ENCODE data around the gene DDX52. TPM values are rescaled to one million over a fixed set of nuclear protein-coding genes. Genes with fewer than 3 reads are reported as not detected.

DDX52 gene
- total RNA-seq, 1 donor from 2014 or later: 20.3 TPM

DNA sequence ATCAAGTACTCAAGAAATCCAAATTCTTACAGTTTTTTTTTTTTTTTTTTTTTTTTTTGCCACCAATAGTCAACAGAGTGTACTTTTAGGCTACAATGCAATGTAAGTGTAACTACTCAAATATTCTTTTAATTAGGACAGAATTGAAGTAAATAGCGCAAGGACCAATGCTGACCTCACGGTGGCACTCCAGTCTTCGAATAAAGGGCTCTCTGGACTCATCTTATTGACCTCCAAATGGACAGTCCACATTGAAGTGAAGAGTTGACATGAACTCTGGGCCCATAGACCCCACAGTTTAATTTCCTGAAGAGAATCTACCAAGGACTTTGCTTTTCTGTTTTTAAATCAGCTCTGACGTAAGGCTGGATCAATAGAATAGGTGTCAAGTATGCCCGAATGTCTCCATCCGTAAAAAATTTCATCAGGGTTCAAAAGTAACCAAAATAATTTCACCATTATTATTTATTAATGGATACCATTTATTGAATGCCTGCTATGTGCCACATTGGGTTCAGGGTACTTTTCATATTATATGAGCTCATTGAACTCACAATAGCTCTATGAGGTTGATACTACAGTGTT, 7.3 kb upstream of the DDX52 start:
- DNase-seq (no peak), ATAC-seq (peak in 1 of 2 donors; percentile 42)
- no peak overlapping the region for H3K4me3 ChIP-seq
- TF ChIP-seq, protein P1, sequence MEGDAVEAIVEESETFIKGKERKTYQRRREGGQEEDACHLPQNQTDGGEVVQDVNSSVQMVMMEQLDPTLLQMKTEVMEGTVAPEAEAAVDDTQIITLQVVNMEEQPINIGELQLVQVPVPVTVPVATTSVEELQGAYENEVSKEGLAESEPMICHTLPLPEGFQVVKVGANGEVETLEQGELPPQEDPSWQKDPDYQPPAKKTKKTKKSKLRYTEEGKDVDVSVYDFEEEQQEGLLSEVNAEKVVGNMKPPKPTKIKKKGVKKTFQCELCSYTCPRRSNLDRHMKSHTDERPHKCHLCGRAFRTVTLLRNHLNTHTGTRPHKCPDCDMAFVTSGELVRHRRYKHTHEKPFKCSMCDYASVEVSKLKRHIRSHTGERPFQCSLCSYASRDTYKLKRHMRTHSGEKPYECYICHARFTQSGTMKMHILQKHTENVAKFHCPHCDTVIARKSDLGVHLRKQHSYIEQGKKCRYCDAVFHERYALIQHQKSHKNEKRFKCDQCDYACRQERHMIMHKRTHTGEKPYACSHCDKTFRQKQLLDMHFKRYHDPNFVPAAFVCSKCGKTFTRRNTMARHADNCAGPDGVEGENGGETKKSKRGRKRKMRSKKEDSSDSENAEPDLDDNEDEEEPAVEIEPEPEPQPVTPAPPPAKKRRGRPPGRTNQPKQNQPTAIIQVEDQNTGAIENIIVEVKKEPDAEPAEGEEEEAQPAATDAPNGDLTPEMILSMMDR (IDR thresholded peaks at IDR 0.05): peak; percentile 17
- H3K4me1 ChIP-seq: no peaks in the 10 kb centered on the region
- no peaks in the 10 kb centered on the region for H3K36me3 ChIP-seq
- no peaks in the 10 kb centered on the region for H3K9me3 ChIP-seq
- H3K27me3 ChIP-seq (ENCODE audit: low read depth): no peaks in the 10 kb centered on the region
- H3K27ac ChIP-seq: no peak overlapping the region
- intact Hi-C loops (cut with DNase I): no loop called here

DNA sequence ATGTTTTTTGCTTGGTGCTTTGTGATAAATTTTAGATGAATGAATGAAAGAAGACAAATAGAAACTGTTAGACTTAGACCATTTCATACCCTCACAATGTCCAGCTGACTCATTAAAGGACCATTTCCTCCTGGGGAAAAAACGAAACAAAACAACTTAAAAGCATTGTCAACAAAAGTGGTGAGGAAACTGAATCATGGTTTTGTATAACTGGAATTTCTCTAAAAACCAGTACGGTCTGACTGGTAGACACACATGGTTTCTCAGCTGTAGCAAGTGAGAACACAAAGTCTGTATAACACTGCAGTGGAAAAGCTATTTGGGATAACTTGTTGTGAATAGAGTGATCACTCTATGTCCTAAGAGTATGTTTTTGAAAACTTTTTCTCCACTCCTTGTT, 5.3 kb upstream of the DDX52 start:
- no peak for DNase-seq
- Histone ChIP-seq H3K36me3 (no peaks in the 10 kb centered on the region), H3K27ac (no peak overlapping the region), H3K27me3 (ENCODE audit: low read depth) (no peaks in the 10 kb centered on the region), H3K4me1 (peaks cover 5% of the 10 kb centered on the region), H3K4me3 (no peak overlapping the region), H3K9me3 (no peaks in the 10 kb centered on the region)
- TF ChIP-seq, protein P1 (IDR thresholded peaks at IDR 0.05): no peak
- peak in 1 of 2 donors; percentile 21 for ATAC-seq
- intact Hi-C loops (cut with DNase I): no loop called here

DNA sequence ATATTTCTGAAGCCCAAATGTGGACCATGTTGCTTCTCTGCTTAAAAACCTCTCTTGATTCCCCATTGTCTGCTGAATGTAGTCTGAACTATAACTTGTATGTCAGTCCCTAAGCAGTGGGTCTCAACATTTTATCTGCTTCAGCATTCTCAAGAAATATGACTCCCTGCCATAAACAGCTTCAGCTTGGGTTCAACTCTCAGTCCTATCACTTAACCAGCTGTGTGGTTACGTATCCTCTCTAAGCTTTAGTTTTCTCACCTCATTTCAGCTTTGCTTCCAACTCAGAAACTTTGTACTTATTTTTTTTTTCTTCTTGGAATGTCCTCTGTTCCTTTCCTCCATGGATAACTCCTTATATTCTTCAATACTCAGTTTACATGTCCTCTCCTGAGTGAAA, 4.6 kb upstream of the DDX52 start:
- no peak overlapping the region for H3K27ac ChIP-seq
- H3K4me3 ChIP-seq: no peak overlapping the region
- H3K9me3 ChIP-seq: no peaks in the 10 kb centered on the region
- ATAC-seq: no peak
- no peaks in the 10 kb centered on the region for H3K27me3 ChIP-seq (ENCODE audit: low read depth)
- peaks cover 7% of the 10 kb centered on the region for H3K4me1 ChIP-seq
- no peaks in the 10 kb centered on the region for H3K36me3 ChIP-seq
- intact Hi-C loops (cut with DNase I): no loop called here
- DNase-seq: no peak
- TF ChIP-seq, protein P1 (IDR thresholded peaks at IDR 0.05): no peak

DNA sequence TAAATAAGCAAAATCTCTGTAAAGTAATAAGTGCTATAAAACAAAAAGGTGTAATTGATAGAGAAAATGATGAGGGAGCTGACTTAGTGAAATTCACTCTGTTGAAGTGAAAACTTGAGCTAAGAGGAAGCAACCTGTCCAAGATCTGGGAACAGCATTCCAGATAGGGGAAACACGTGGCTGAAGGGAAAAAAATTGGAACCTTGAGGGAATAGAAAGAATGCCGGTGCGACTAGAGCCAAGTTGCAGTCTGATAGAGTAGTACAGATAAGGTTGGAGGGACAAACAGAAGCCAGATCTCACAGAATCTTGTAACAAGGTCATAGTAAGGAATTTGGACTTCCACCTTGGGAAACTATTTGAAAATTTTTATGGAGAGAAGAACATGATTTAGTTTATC, 623 bp upstream of the DDX52 start:
- TF ChIP-seq, protein P1 (IDR thresholded peaks at IDR 0.05): no peak
- Histone ChIP-seq H3K27me3 (ENCODE audit: low read depth) (no peaks in the 10 kb centered on the region), H3K4me3 (peak overlapping the region; percentile 77), H3K9me3 (no peaks in the 10 kb centered on the region), H3K4me1 (peaks cover 27% of the 10 kb centered on the region), H3K36me3 (peaks cover 27% of the 10 kb centered on the region), H3K27ac (peak overlapping the region; percentile 86)
- intact Hi-C loops (cut with DNase I): no loop called here
- DNase-seq (no peak), ATAC-seq (peak; percentile 25 to 61)

DNA sequence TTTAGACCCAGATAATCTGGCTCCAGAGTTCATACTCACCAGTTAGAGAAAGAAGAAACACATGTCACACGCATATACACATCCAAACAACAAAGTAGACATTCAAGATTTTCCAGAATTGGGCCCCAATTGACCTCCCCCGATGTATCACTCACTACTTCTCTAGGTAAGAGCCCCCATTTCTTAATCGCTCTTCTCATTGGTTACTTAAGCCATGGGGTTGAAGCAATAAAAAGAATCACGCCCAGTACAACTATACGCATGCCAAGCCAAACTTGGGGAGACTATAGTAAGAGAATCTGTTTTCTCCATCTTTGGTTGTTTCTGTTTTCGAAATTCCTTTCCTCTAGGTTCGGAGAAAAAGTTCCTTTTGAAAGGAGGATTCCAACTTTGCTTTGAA, 565 bp downstream of the DDX52 start:
- no peak for DNase-seq
- TF ChIP-seq, protein P1 (IDR thresholded peaks at IDR 0.05): no peak
- Histone ChIP-seq H3K4me1 (peaks cover 27% of the 10 kb centered on the region), H3K27me3 (ENCODE audit: low read depth) (no peaks in the 10 kb centered on the region), H3K9me3 (no peaks in the 10 kb centered on the region), H3K4me3 (peak overlapping the region; percentile 77), H3K36me3 (peaks cover 38% of the 10 kb centered on the region), H3K27ac (peak overlapping the region; percentile 86)
- intact Hi-C loops (cut with DNase I): no loop called here
- ATAC-seq: peak; percentile 49 to 56

All from lower lobe of right lung (tissue), 2 donors.